AG10803 (cell line): Measurements from ENCODE around the gene DDOST.

Experiments used
- DNase-seq: peaks from one replicate; pipeline ENCODE4 v3.0.0; 2010; ENCODE audit warnings: low read depth
- H3K4me3 ChIP-seq: 2 replicates; pipeline ENCODE4 v1.5.1; 2011; ENCODE audit warnings: mild to moderate bottlenecking, low read length, control low read depth
- CTCF ChIP-seq: conservative IDR thresholded peaks from 2 replicates; pipeline ENCODE4 v1.5.1; 2011; ENCODE audit warnings: mild to moderate bottlenecking, low read length, control low read depth, inconsistent platforms

The DDOST gene

GRCh38 chr1:20640183-20640597 is 21.0 kb downstream of the DDOST start:
- peak; percentile 54 for DNase-seq
- peak; percentile 82 for TF ChIP-seq CTCF
- no peak overlapping the region for H3K4me3 ChIP-seq

GRCh38 chr1:20636785-20637347 is 24.3 kb downstream of the DDOST start:
- no peak for TF ChIP-seq CTCF
- no peak overlapping the region for H3K4me3 ChIP-seq
- DNase-seq = no peak

- H3K4me3 ChIP-seq = peak overlapping the region; percentile 87
- TF ChIP-seq CTCF = no peak
- DNase-seq = peak; percentile 33
These were observed 26.5 kb downstream of the DDOST start for GRCh38 chr1:20634594-20635084.

- TF ChIP-seq CTCF = no peak
- peak overlapping the region; percentile 87 for H3K4me3 ChIP-seq
- no peak for DNase-seq
These were observed 27.0 kb downstream of the DDOST start for GRCh38 chr1:20634065-20634593.

- DNase-seq = peak; percentile 54
- peak; percentile 70 for TF ChIP-seq CTCF
- H3K4me3 ChIP-seq = peak within 1 kb of the TSS; percentile 87
These were observed 27.7 kb downstream of the DDOST start, which contains the start of gene PINK1 for GRCh38 chr1:20633190-20634064. Gene PINK1 (plus strand): TSS chr1:20633458. CDS start chr1:20633549, 91 bp downstream.

- DNase-seq = no peak
- no peak for TF ChIP-seq CTCF
- no peak overlapping the region for H3K4me3 ChIP-seq
These were observed 28.8 kb downstream of the DDOST start for GRCh38 chr1:20632386-20632785.
